Activated T-cell treated with anti-CD3 and anti-CD28 coated beads, Interleukin-2, amount 50 U/mL, for 24 hours (primary cell): ENCODE measurements around the gene HDAC4.

ENCODE experiments used
- DNase-seq: peaks from one replicate; pipeline ENCODE4 v3.0.0-alpha.2; 2020
- H3K27ac Mint-ChIP-seq: 2 replicates; pipeline ENCODE4 v1.8.0; 2020; ENCODE audit warnings: mild to moderate bottlenecking, mixed read lengths
- H3K27me3 Mint-ChIP-seq: 2 replicates; pipeline ENCODE4 v1.8.0; 2020; ENCODE audit warnings: mixed read lengths
- H3K36me3 Mint-ChIP-seq: 2 replicates; pipeline ENCODE4 v1.8.0; 2020; ENCODE audit warnings: low read depth, mixed read lengths
- H3K4me1 Mint-ChIP-seq: 2 replicates; pipeline ENCODE4 v1.8.0; 2020; ENCODE audit warnings: low read depth, mixed read lengths
- H3K4me3 Mint-ChIP-seq: 2 replicates; pipeline ENCODE4 v1.8.0; 2020; ENCODE audit warnings: mild to moderate bottlenecking, moderate library complexity, mixed read lengths
- H3K9me3 Mint-ChIP-seq: 2 replicates; pipeline ENCODE4 v1.8.0; 2020; ENCODE audit warnings: mixed read lengths

HDAC4 gene

GRCh38 chr2:239225871-239226561, 174.8 kb downstream of the HDAC4 start:
- H3K27ac Mint-ChIP-seq, result peak overlapping the region; percentile 45

GRCh38 chr2:239225371-239225851, 175.4 kb downstream of the HDAC4 start:
- peaks cover 87% of the 10 kb centered on the region for H3K4me1 Mint-ChIP-seq
- H3K27ac Mint-ChIP-seq, result peak overlapping the region; percentile 56
- no peaks in the 10 kb centered on the region for H3K9me3 Mint-ChIP-seq
- DNase-seq, result peak; percentile 37
- no peak overlapping the region for H3K4me3 Mint-ChIP-seq
- H3K27me3 Mint-ChIP-seq, result no peaks in the 10 kb centered on the region
- peaks cover 1% of the 10 kb centered on the region for H3K36me3 Mint-ChIP-seq

More at GRCh38 chr2:239225871-239226561, 174.8 kb downstream of the HDAC4 start:
- peak; percentile 17 for DNase-seq
- no peak overlapping the region for H3K4me3 Mint-ChIP-seq
- no peaks in the 10 kb centered on the region for H3K36me3 Mint-ChIP-seq
- no peaks in the 10 kb centered on the region for H3K27me3 Mint-ChIP-seq
- no peaks in the 10 kb centered on the region for H3K9me3 Mint-ChIP-seq
- peaks cover 87% of the 10 kb centered on the region for H3K4me1 Mint-ChIP-seq

GRCh38 chr2:239224955-239225354, 175.9 kb downstream of the HDAC4 start:
- no peak for DNase-seq
- no peaks in the 10 kb centered on the region for H3K27me3 Mint-ChIP-seq
- no peaks in the 10 kb centered on the region for H3K9me3 Mint-ChIP-seq
- H3K4me3 Mint-ChIP-seq, result no peak overlapping the region
- H3K4me1 Mint-ChIP-seq, result peaks cover 86% of the 10 kb centered on the region
- peak overlapping the region; percentile 56 for H3K27ac Mint-ChIP-seq
- H3K36me3 Mint-ChIP-seq, result peaks cover 2% of the 10 kb centered on the region

GRCh38 chr2:239224199-239224570, 176.6 kb downstream of the HDAC4 start:
- peaks cover 2% of the 10 kb centered on the region for H3K36me3 Mint-ChIP-seq
- H3K27ac Mint-ChIP-seq, result no peak overlapping the region
- H3K4me1 Mint-ChIP-seq, result peaks cover 86% of the 10 kb centered on the region

GRCh38 chr2:239223310-239224198, 177.3 kb downstream of the HDAC4 start:
- Mint-ChIP-seq H3K36me3 (peaks cover 2% of the 10 kb centered on the region), H3K27me3 (no peaks in the 10 kb centered on the region), H3K4me3 (no peak overlapping the region), H3K4me1 (peaks cover 86% of the 10 kb centered on the region), H3K27ac (no peak overlapping the region), H3K9me3 (no peaks in the 10 kb centered on the region)
- DNase-seq, result peak; percentile 15

More at GRCh38 chr2:239224199-239224570, 176.6 kb downstream of the HDAC4 start:
- DNase-seq, result peak; percentile 19
- H3K27me3 Mint-ChIP-seq, result no peaks in the 10 kb centered on the region
- no peaks in the 10 kb centered on the region for H3K9me3 Mint-ChIP-seq
- no peak overlapping the region for H3K4me3 Mint-ChIP-seq

GRCh38 chr2:239222706-239223309, 178.0 kb downstream of the HDAC4 start:
- H3K4me3 Mint-ChIP-seq, result no peak overlapping the region
- peak; percentile 22 for DNase-seq
- peak overlapping the region; percentile 74 for H3K27ac Mint-ChIP-seq
- H3K9me3 Mint-ChIP-seq, result no peaks in the 10 kb centered on the region
- peaks cover 81% of the 10 kb centered on the region for H3K4me1 Mint-ChIP-seq
- H3K27me3 Mint-ChIP-seq, result no peaks in the 10 kb centered on the region
- H3K36me3 Mint-ChIP-seq, result peaks cover 2% of the 10 kb centered on the region

- no peaks in the 10 kb centered on the region for H3K9me3 Mint-ChIP-seq
- H3K27ac Mint-ChIP-seq, result peak overlapping the region; percentile 69
- H3K36me3 Mint-ChIP-seq, result peaks cover 2% of the 10 kb centered on the region
- H3K4me3 Mint-ChIP-seq, result peak overlapping the region; percentile 41
- no peaks in the 10 kb centered on the region for H3K27me3 Mint-ChIP-seq
- DNase-seq, result no peak
- H3K4me1 Mint-ChIP-seq, result peaks cover 83% of the 10 kb centered on the region
Measured at GRCh38 chr2:239222312-239222660, 178.5 kb downstream of the HDAC4 start.

GRCh38 chr2:239220981-239221396, 179.8 kb downstream of the HDAC4 start:
- no peaks in the 10 kb centered on the region for H3K9me3 Mint-ChIP-seq
- H3K36me3 Mint-ChIP-seq, result peaks cover 2% of the 10 kb centered on the region
- peak overlapping the region; percentile 69 for H3K27ac Mint-ChIP-seq
- H3K4me1 Mint-ChIP-seq, result peaks cover 82% of the 10 kb centered on the region
- H3K27me3 Mint-ChIP-seq, result no peaks in the 10 kb centered on the region
- H3K4me3 Mint-ChIP-seq, result no peak overlapping the region
- peak; percentile 26 for DNase-seq

GRCh38 chr2:239220341-239220740, 180.5 kb downstream of the HDAC4 start:
- Mint-ChIP-seq H3K9me3 (no peaks in the 10 kb centered on the region), H3K4me3 (no peak overlapping the region), H3K27me3 (no peaks in the 10 kb centered on the region), H3K36me3 (peaks cover 4% of the 10 kb centered on the region), H3K27ac (no peak overlapping the region), H3K4me1 (peaks cover 82% of the 10 kb centered on the region)
- no peak for DNase-seq

GRCh38 chr2:239216614-239217273, 184.1 kb downstream of the HDAC4 start:
- Mint-ChIP-seq H3K4me3 (peak overlapping the region; percentile 75), H3K4me1 (peaks cover 79% of the 10 kb centered on the region), H3K27me3 (no peaks in the 10 kb centered on the region), H3K9me3 (no peaks in the 10 kb centered on the region), H3K36me3 (peaks cover 9% of the 10 kb centered on the region), H3K27ac (peak overlapping the region; percentile 97)
- peak; percentile 75 for DNase-seq

- Mint-ChIP-seq H3K27ac (peak overlapping the region; percentile 97), H3K4me1 (peaks cover 79% of the 10 kb centered on the region), H3K27me3 (no peaks in the 10 kb centered on the region)
Measured at GRCh38 chr2:239215988-239216613, 184.7 kb downstream of the HDAC4 start.

DNA sequence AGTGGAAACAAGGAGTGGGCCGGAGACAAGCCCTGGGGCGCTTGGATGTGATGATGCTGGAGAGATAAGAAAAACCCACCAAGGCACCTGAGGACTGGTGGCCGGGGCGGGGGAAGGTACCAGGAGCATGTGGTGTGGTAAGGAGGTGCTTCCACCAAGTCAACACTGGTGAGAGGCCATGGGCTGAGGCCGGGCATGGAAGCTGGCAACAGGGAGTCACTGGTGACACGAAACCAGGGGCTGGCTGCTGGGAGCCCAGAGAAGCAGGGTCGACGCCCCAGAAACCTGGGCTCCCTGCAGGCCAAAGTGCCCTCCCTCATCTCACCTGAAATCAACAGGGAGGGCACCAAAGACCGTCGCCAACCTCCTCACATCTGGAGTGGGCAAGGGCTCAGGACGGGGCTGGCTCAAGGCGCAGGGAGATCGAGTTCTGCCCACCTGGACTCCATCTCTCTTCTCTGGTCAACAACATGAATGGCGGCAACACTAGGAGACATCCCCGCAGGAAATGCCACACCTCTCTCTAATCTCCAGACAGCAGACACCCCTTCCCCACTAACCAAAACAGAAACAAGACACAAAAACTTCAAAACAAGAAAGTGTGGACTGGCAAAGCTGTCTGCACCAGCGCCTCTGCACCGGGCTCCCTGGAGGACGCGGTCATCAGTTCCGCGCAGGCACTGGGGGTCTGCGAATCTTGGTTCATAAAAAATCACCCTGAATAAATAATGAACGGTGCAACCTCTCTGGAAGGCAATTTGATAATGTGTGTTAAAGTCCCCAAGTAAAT, 185.5 kb downstream of the HDAC4 start:
- Mint-ChIP-seq H3K27ac (no peak overlapping the region), H3K27me3 (no peaks in the 10 kb centered on the region), H3K9me3 (no peaks in the 10 kb centered on the region), H3K36me3 (peaks cover 7% of the 10 kb centered on the region), H3K4me1 (peaks cover 73% of the 10 kb centered on the region), H3K4me3 (no peak overlapping the region)
- no peak for DNase-seq

More at GRCh38 chr2:239215988-239216613, 184.7 kb downstream of the HDAC4 start:
- peak overlapping the region; percentile 75 for H3K4me3 Mint-ChIP-seq
- peaks cover 9% of the 10 kb centered on the region for H3K36me3 Mint-ChIP-seq
- no peak for DNase-seq
- no peaks in the 10 kb centered on the region for H3K9me3 Mint-ChIP-seq

DNA sequence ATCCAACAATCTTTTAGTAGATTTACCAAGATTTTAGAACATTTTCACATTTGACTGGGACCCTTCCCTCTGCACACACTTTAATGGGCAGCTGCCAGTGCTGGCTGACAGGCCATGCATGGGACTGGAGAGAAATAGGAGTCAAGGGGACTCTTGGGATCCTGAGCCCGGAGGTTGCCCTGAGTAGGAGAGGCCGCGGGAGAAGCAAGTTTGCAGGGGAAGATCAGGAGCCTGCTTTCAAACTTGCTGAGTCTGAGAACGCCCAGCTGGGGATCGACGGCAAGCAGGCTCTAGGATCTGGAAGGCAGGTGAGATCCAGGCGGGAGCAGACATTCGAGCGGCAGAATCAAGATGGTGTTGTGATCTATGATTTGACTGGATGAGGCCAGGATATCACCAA, 186.1 kb downstream of the HDAC4 start:
- Mint-ChIP-seq H3K4me1 (peaks cover 72% of the 10 kb centered on the region), H3K4me3 (no peak overlapping the region), H3K27me3 (no peaks in the 10 kb centered on the region), H3K36me3 (peaks cover 7% of the 10 kb centered on the region), H3K9me3 (no peaks in the 10 kb centered on the region), H3K27ac (peak overlapping the region; percentile 26)
- DNase-seq, result no peak
